Astrocyte (in vitro differentiated cells and primary cell): Measurements from ENCODE around the gene RPL10A. TPM values are rescaled to one million over a fixed set of nuclear protein-coding genes. Genes with fewer than 3 reads are reported as not detected.

ENCODE experiments used
- DNase-seq: peaks from one replicate; pipeline ENCODE4 v3.0.0-alpha.2; 2010; ENCODE audit warnings: low read depth
- FAIRE-seq: peaks from 2 replicates; lab custom pipeline; 2011; peaks lifted over from hg19 to GRCh38; lab: Jason Lieb, UNC
- H2AFZ ChIP-seq: 2 replicates; pipeline ENCODE4 v1.6.0; 2012; ENCODE audit warnings: low read depth, low read length, inconsistent platforms
- H3K27ac ChIP-seq: 2 replicates; pipeline ENCODE4 v1.5.1; 2011; ENCODE audit warnings: low read depth, low read length, inconsistent platforms
- H3K27me3 ChIP-seq: 2 replicates; pipeline ENCODE4 v1.6.0; 2011; ENCODE audit warnings: low read length, inconsistent platforms; ENCODE audit not compliant: insufficient read depth
- H3K36me3 ChIP-seq: 2 replicates; pipeline ENCODE4 v1.5.1; 2011; ENCODE audit warnings: low read length, inconsistent platforms; ENCODE audit not compliant: insufficient read depth
- H3K4me1 ChIP-seq: 2 replicates; pipeline ENCODE4 v1.5.1; 2011; ENCODE audit warnings: low read length, inconsistent platforms; ENCODE audit not compliant: insufficient read depth
- H3K4me2 ChIP-seq: 2 replicates; pipeline ENCODE4 v1.6.0; 2012; ENCODE audit warnings: low read length, inconsistent platforms
- H3K4me3 ChIP-seq: 2 replicates; pipeline ENCODE4 v1.5.1; 2011; ENCODE audit warnings: low read depth, mild to moderate bottlenecking, low read length, inconsistent platforms; ENCODE audit not compliant: insufficient read depth
- H3K79me2 ChIP-seq: 2 replicates; pipeline ENCODE4 v1.6.0; 2012; ENCODE audit warnings: mild to moderate bottlenecking, low read length, inconsistent platforms; ENCODE audit not compliant: insufficient read depth
- H3K9ac ChIP-seq: 2 replicates; pipeline ENCODE4 v1.6.0; 2012; ENCODE audit warnings: mild to moderate bottlenecking, low read length, inconsistent platforms
- H3K9me3 ChIP-seq: 2 replicates; pipeline ENCODE4 v1.5.1; 2012; ENCODE audit warnings: low read depth, mild to moderate bottlenecking, low read length, inconsistent platforms; ENCODE audit not compliant: insufficient read depth
- H4K20me1 ChIP-seq: 2 replicates; pipeline ENCODE4 v1.6.0; 2012; ENCODE audit warnings: low read length, inconsistent platforms; ENCODE audit not compliant: insufficient read depth
- H3K27ac Mint-ChIP-seq: one replicate; pipeline ENCODE4 v1.8.0; 2021; ENCODE audit warnings: mild to moderate bottlenecking, mixed read lengths; ENCODE audit not compliant: unreplicated experiment
- H3K27me3 Mint-ChIP-seq: one replicate; pipeline ENCODE4 v1.8.0; 2021; ENCODE audit warnings: low read depth, mixed read lengths; ENCODE audit not compliant: unreplicated experiment
- H3K36me3 Mint-ChIP-seq: one replicate; pipeline ENCODE4 v1.8.0; 2021; ENCODE audit warnings: low read depth, mixed read lengths; ENCODE audit not compliant: unreplicated experiment
- H3K4me1 Mint-ChIP-seq: one replicate; pipeline ENCODE4 v1.8.0; 2021; ENCODE audit warnings: low read depth, mixed read lengths; ENCODE audit not compliant: unreplicated experiment
- H3K4me3 Mint-ChIP-seq: one replicate; pipeline ENCODE4 v1.8.0; 2021; ENCODE audit warnings: mild to moderate bottlenecking, moderate library complexity, mixed read lengths; ENCODE audit not compliant: unreplicated experiment
- H3K9me3 Mint-ChIP-seq: one replicate; pipeline ENCODE4 v1.8.0; 2021; ENCODE audit warnings: mild to moderate bottlenecking, mixed read lengths; ENCODE audit not compliant: unreplicated experiment
- EZH2 ChIP-seq: IDR thresholded peaks from 2 replicates; pipeline ENCODE4 v1.6.1; 2012; ENCODE audit warnings: mild to moderate bottlenecking, low read length, inconsistent platforms; ENCODE audit not compliant: insufficient read depth
- total RNA-seq: library from RNA; stranded (reverse); gene quantifications from 2 replicates; pipeline ENCODE4 v1.2.1, GENCODE V29; 2021
- TF ChIP-seq, protein P1 (sequence below): IDR thresholded peaks from 2 replicates; pipeline ENCODE4 v1.5.1; 2011; ENCODE audit warnings: low read depth, mild to moderate bottlenecking, inconsistent platforms, low read length, moderate library complexity; ENCODE audit not compliant: insufficient read depth

RPL10A gene
- total RNA-seq, 1 donor from 2014 or later, result 887 TPM

DNA sequence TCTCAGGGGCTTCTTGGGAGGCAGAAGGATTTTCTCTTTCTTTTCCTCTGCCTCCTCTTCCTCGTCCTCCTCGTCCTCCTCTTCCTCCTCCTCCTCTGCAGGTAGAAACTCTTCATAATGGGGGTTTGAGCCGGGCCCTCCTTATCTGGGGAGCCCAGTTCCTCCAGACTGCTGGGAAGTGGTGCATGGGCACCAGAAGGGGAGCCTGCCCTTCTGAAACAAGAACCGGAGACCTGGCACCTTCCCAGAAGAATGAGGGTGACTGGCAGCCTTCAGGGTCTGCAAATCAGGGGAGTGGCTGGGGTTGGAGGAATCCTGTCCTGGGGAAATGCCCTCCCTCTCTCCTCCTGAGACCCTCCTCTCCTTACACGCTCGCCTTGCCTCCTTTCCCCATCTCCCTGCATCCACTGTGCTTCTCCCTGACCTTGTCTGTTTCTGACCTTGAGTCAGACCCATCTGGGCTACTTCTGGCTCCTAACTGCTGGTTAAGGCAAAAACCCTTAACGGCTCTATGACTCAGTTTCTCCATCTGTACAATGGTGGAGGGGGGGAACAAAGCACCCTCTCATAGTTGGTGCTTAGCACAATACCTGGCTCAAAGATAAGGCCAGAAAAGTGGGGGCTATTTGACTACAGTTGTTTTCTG is 42.8 kb downstream of the RPL10A start:
- FAIRE-seq (no peak), DNase-seq (no peak)
- no peak for TF ChIP-seq EZH2
- TF ChIP-seq, protein P1, sequence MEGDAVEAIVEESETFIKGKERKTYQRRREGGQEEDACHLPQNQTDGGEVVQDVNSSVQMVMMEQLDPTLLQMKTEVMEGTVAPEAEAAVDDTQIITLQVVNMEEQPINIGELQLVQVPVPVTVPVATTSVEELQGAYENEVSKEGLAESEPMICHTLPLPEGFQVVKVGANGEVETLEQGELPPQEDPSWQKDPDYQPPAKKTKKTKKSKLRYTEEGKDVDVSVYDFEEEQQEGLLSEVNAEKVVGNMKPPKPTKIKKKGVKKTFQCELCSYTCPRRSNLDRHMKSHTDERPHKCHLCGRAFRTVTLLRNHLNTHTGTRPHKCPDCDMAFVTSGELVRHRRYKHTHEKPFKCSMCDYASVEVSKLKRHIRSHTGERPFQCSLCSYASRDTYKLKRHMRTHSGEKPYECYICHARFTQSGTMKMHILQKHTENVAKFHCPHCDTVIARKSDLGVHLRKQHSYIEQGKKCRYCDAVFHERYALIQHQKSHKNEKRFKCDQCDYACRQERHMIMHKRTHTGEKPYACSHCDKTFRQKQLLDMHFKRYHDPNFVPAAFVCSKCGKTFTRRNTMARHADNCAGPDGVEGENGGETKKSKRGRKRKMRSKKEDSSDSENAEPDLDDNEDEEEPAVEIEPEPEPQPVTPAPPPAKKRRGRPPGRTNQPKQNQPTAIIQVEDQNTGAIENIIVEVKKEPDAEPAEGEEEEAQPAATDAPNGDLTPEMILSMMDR, result no peak
- Histone ChIP-seq H3K79me2 (no peaks in the 10 kb centered on the region), H3K9ac (no peak overlapping the region), H3K27me3 (peaks cover 14% of the 10 kb centered on the region), H3K4me2 (peak overlapping the region; percentile 51), H3K9me3 (no peaks in the 10 kb centered on the region), H3K4me3 (no peak overlapping the region), H3K4me1 (no peaks in the 10 kb centered on the region), H3K36me3 (no peaks in the 10 kb centered on the region), H4K20me1 (no peaks in the 10 kb centered on the region), H3K27ac (no peak overlapping the region), H2AFZ (no peak overlapping the region)
- Mint-ChIP-seq H3K4me1 (no peaks in the 10 kb centered on the region), H3K36me3 (no peaks in the 10 kb centered on the region), H3K4me3 (no peak overlapping the region), H3K27me3 (peaks cover 34% of the 10 kb centered on the region), H3K27ac (no peak overlapping the region), H3K9me3 (no peaks in the 10 kb centered on the region)

DNA sequence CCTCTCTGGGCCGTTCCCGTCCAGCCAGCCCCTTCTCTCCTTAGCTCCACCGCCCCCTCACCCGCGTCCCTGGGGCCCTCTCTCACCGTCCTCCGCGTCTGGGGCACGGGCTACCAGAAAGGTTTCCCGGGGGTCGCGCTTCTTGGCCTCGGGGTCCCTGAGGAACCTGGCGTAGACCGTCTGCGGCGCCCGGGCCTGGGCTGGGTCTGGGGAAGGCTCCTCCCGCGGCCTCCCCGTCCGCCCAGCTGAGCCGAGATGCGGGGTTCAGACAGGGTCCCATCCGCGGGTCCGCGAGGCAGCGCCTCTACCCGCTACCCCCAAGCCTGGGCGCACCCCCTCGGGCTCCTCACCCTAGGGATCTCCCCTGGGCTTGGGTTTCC is 43.4 kb downstream of the RPL10A start:
- H3K79me2 ChIP-seq, result no peaks in the 10 kb centered on the region
- H3K9me3 Mint-ChIP-seq, result no peaks in the 10 kb centered on the region
- H3K4me3 Mint-ChIP-seq, result no peak overlapping the region
- peaks cover 12% of the 10 kb centered on the region for H3K27me3 ChIP-seq
- H3K27ac ChIP-seq, result no peak overlapping the region
- H3K36me3 Mint-ChIP-seq, result no peaks in the 10 kb centered on the region
- H4K20me1 ChIP-seq, result no peaks in the 10 kb centered on the region
- no peak overlapping the region for H3K9ac ChIP-seq
- H3K4me1 ChIP-seq, result no peaks in the 10 kb centered on the region
- peak; percentile 61 for TF ChIP-seq EZH2
- TF ChIP-seq, protein P1, result no peak
- DNase-seq (no peak), FAIRE-seq (no peak)
- H2AFZ ChIP-seq, result no peak overlapping the region
- peaks cover 32% of the 10 kb centered on the region for H3K27me3 Mint-ChIP-seq
- no peak overlapping the region for H3K4me3 ChIP-seq
- H3K36me3 ChIP-seq, result no peaks in the 10 kb centered on the region
- no peak overlapping the region for H3K27ac Mint-ChIP-seq
- peak overlapping the region; percentile 51 for H3K4me2 ChIP-seq
- H3K9me3 ChIP-seq, result no peaks in the 10 kb centered on the region
- no peaks in the 10 kb centered on the region for H3K4me1 Mint-ChIP-seq

GRCh38 chr6:35512006-35512405 is 43.8 kb downstream of the RPL10A start:
- H3K4me2 ChIP-seq, result no peak overlapping the region
- no peaks in the 10 kb centered on the region for H3K4me1 ChIP-seq
- Mint-ChIP-seq H3K27me3 (peaks cover 32% of the 10 kb centered on the region), H3K9me3 (no peaks in the 10 kb centered on the region), H3K4me3 (no peak overlapping the region), H3K36me3 (no peaks in the 10 kb centered on the region), H3K4me1 (no peaks in the 10 kb centered on the region), H3K27ac (no peak overlapping the region)
- no peak overlapping the region for H3K4me3 ChIP-seq
- TF ChIP-seq, protein P1, result no peak
- TF ChIP-seq EZH2, result no peak
- H4K20me1 ChIP-seq, result no peaks in the 10 kb centered on the region
- no peak for FAIRE-seq
- H3K79me2 ChIP-seq, result no peaks in the 10 kb centered on the region
- no peak overlapping the region for H3K9ac ChIP-seq
- no peak overlapping the region for H3K27ac ChIP-seq
- peaks cover 12% of the 10 kb centered on the region for H3K27me3 ChIP-seq
- no peaks in the 10 kb centered on the region for H3K9me3 ChIP-seq
- no peaks in the 10 kb centered on the region for H3K36me3 ChIP-seq
- no peak overlapping the region for H2AFZ ChIP-seq
- DNase-seq, result no peak
